ENCODE measurements around the gene KRT16.
"Not testable (repeated sequence)": the region's sequence is repeated elsewhere in the genome, so short reads cannot be mapped to it uniquely, and the experiment has no call there.

The KRT16 gene

DNA sequence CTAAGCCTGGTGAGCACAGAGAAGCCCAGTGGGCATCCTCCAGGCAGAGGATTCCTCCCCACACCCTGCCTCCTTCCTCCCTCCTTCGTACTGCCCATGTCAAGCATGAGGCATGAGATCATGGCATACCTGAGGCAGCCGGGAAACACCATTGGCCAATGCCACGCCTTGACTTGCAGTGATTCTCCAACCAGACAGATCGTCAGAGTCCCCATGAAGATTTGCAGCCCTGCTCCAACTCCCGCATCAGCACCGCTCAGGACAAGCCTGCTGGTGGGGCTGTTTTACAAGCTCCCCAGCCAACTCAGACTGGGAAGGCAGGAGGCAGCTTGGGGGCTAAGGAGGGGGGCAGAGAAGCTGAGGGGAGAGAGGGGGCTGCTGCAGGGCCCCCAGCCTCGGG, 2.9 kb upstream of the KRT16 start:
- no peak for DNase-seq (ENCODE audit: low read depth in 2 of 2)

DNA sequence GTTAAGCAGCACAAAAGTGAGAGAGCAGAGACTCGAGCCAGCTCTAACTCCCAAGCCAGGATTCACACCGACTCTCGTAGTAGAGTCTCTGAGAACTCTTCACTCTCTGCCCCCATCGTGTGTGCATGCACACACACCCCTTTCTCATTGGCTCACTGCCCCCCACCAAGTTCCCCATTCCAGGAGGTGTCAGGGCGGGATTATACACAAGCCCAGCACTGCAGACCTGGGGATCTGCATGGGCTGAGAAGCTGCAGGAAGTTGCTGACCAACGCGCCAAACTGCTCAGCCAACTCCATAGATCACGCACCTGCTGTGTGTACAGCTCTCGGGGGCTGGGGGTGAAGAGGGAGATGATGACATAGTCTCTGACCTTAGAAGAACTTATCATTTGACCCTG, 2.2 kb upstream of the KRT16 start:
- DNase-seq (ENCODE audit: low read depth in 2 of 2), result not testable (repeated sequence)

DNA sequence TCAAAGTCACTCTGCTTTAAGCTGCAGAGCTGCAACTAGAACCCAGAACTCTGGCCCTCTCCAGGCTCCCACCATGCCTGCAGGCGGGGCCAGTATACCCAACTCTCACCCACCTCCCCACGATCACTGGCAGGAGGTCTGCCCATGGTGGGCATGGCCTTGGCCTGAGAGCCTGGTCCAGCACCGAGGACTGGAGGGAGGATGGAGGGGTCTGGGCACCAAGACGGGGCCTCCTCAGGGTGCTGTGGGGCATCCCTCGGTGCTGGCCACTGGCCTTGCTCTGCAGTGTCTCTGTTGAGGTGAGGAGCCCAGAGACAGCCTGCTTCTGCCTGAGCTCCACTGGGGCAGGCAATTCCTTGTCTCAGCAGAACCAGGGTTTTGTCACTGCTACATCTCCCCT, 1.5 kb upstream of the KRT16 start:
- DNase-seq (ENCODE audit: low read depth in 2 of 2), result no peak

DNA sequence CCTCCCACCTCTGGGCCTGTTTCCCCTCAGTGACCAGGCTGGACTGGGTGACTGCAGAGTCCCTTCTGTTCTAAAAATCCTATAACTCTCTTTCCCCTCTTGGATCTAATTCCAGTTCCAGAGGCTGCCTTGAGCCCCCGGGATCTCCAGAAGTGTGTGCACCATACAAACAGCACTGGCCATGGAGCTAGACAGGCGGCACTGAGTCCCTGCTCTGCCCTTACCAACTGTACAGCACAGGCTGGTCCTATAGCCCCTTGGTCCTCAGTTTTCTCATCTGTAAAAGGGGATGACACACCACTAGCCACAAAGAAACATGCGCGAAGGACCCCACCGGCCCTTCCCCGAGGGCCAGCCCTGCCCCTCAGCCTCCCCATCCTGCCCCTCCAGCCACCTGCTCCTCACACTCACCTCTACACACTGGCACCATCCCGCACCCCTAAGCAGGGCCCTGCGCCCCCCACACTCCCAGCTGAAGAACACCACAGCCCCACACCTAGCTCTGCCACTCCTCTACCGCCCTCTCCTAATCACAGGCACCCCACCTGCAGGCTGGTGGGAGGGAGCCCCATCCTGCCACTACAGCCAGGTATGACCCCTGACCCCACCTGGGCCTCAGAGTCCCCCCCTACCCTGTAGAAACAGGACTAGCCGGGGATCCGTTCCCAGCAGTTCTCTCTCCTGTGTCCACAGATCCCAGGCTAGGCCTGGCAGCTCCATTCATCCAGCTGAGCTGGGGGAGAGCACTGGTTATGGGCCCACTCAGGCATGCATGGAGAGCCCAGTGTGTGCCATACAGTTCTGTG, 913 bp upstream of the KRT16 start:
- DNase-seq (ENCODE audit: low read depth in 2 of 2), result no peak

DNA sequence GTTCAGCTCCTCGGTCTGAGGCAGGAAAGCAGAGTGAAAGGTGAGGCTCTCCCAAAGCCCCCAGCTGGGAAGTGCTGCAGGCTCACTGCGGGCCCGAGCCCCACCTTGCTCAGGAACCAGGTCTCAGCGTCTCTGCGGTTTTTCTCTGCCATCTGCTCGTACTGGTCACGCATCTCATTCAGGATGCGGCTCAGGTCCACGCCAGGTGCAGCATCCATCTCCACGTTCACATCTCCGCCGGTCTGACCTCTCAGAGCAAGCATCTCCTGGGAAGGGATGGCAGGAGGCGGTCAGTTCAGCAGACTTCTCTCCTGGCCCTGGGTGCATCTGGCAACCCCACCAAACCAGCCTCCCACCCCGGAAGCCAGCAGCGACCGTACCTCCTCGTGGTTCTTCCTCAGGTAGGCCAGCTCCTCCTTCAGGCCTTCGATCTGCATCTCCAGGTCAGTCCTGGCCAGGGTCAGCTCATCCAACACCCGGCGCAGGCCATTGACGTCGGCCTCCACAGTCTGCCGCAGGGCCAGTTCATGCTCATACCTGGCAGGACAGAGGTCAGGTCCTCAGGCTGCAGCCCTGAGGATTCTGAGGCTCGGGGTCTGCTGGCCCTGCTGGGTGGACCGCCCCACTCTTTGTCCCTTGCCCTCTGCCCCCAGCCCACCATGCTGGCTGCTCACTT, 1.5 kb downstream of the KRT16 start:
- no peak for DNase-seq (ENCODE audit: low read depth in 2 of 2)

DNA sequence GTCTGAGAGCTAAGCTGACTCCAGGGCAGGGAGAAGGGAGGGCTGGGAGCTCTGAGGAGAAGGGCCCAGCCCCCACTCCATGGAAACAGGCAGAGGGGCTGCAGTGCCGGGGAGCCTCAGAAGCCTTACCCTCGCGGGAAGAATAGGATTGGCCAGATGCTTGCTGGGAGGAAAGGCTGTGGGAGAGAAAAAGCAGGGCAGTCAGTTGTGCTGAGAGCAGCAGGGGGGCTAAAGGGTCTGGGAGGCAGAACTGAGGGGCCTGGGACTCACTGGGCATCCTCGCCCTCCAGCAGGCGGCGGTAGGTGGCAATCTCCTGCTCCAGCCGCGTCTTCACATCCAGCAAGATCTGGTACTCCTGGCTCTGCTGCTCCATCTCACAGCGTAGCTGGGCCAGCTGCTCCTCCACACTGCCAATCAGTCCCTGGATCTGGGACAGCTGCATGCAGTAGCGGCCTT, 2.5 kb downstream of the KRT16 start:
- not testable (repeated sequence) for DNase-seq (ENCODE audit: low read depth in 2 of 2)

DNA sequence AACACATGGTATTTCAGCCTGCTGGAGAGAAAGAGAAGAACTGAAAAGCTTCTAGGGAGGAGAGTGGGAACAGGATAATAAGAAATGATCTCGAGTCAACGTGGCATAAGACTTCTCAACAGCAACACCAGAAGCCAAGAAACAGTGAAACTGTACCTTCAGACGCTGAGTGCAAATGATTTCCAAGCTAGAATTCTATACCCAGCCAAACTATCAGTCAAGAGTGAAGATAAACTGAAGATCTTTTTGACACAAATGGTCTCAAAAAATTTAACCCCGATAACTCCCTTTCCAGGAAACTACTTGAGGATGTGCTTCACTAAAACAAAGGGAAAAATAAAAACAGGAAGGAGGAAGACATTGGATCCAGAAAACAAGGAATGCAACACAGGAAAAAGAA, 5.6 kb downstream of the KRT16 start:
- not testable (repeated sequence) for DNase-seq (ENCODE audit: low read depth in 2 of 2)

DNA sequence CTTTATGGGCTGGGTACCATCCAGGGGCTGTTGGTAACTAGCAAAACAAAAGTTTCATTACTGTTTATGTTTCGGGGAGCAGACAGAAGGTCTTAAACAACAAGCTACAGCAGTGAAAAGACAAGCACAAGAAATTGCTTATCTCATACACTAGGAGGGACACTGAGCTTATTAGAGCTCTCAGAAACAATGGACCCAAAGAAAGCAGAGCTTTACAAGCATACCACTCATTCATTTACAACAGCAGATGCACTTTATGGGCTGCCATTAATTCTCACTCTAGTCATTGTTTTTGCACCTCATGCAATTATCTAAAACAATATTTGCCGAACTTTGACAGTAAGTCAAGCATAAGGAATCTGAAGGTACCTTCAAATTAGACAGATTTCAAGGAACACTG, 10.0 kb downstream of the KRT16 start:
- DNase-seq (ENCODE audit: low read depth in 2 of 2), result no peak

DNA sequence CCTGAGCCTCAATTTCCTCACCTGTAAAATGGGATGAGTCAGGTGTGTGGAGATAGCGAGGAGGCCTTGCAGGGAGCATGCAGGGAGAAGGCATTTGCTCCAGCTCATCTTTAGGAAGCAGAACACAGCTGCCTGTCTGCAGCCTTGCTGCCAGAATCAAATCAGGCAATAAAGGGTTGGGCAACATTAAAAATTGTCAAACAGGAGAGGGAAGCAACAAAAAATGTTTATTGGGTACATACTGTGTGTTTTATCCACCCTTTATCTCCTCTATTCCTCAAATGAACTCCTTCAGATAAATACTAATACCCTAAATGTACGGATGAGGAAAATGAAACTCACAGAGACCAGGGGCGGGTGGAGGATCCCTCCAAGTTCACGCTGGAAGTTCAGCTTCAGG, 12.2 kb downstream of the KRT16 start:
- DNase-seq (ENCODE audit: low read depth in 2 of 2), result no peak

DNA sequence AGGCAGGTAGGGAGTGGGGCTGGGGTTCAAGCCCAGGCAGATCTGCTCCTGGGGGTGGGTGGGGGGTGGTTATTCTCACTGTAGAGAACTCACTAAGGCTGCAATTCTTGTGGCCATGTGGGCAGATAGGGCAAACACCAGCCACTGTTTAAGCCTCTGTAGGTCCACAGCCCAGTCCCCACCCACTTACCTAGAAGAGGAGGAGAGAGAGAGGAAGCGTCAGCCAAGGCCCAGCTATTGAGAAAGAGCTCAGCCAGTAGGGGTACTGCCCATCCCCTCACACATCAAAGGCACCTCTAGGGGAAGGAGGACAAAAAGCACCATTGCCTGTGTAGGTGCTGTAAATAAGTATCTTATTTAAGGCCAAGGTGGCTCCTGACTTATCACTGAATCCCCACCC, 12.9 kb downstream of the KRT16 start:
- DNase-seq (ENCODE audit: low read depth in 2 of 2), result no peak

DNA sequence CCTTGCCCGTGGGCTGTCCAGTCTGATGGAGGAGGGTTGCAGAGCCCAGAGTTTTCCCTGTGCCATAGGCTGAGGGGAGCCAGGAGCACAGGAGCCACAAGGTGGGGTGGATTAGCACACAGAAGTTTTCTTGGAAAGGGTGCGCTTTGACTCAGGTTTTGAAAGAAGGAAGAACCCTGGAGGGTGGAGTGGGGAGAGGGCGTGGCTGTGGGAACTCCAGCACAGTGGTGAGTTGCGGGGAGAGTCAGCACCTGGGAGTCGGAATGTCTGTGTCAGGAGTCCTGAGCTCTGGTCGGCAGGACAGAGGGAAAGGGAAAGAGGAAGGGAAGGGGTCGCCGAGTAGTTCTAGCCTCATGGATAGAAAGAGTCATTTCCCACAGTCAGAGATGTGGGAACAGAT, 17.0 kb downstream of the KRT16 start:
- no peak for DNase-seq (ENCODE audit: low read depth in 2 of 2)

DNA sequence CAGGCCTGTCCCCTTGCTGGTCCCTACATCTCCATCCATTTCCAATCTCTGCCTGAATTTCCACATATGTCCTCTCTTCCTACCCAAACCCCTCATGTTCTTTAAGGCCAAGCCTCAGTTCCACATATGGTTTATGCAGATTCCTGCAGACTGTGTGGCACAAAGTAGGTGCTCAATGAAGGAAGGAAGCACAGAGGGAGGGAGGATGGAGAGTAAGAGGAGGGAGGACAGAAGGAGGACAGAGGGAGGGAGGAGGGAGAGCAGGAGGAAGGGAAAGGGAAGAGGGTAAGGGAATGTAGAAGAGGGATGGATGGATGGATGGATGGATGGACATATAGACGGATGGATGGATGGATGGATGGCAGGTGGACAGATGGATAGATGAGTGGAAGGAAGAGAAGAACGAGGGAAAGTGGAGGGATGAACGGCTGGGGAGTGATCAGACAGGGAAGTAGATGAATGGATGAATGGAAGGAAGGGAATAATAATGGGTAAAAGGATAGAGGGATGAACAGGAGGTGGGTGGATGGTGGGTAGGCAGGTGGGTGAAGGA, 18.1 kb downstream of the KRT16 start:
- DNase-seq (ENCODE audit: low read depth in 2 of 2), result no peak

DNA sequence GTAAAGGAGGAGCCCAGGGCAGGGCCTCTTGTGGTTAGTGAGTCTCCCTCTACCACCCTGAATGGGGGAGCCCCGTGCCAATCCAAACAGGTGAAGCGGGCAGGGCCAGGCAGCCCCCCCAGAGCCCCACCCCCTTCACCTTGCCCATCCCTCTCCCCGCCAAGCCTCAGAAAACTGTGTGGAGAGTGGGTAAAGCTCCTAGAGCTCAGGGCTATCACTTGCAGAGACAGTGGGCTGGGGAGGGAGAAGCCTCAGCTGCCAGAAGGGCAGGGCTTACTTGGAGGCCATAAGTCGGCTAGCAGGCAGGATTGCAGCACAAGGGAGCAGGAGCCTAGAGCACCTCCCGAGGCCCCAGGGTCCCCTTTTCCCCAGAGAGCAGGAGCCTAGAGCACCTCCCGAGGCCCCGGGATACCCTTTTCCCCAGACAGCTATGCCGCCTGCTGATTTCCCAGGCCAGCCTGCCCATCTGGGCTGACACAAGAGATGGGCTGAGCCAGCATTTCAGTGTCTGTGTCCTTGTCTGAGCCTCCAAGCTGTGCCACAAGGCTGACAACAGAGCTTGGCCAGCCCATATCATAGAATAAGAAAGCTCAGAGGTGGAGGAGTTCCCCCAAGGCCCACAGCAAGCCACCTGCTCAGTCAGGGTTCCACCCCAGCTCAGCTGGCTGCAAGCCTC, 19.1 kb downstream of the KRT16 start:
- no peak for DNase-seq (ENCODE audit: low read depth in 2 of 2)

DNA sequence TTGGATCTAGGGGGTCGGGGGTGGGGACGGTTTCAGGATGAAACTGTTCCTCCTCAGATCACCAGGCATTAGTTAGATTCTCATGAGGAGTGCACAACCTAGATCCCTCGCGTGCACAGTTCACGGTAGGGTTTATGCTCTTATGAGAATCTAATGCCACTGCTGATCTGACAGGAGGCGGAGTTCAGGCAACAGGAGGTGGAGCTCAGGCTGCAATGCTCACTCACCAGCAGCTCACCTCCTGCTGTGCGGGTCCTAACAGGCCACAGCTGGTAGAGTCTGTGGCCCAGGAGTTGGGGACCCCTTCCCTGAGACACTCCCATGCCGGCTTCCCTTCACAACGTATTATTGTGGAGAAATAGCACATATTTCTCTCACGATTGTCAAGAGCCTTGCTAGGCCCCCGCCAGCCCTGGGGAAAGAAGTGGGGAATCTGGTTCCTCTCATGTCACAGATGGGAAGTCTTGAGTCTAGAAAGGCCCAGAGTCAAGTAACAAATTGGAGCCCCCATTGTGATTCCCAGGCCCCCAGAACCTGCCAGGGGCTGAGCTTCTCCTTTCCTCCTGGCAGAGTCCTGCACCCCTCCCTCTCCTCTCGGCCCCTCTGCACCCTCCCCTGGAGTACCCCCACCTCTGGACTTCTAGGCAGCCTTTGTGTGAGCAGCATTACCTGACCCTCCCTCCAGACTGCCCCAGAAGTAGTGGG, 19.8 kb downstream of the KRT16 start:
- DNase-seq (ENCODE audit: low read depth in 2 of 2), result no peak

DNA sequence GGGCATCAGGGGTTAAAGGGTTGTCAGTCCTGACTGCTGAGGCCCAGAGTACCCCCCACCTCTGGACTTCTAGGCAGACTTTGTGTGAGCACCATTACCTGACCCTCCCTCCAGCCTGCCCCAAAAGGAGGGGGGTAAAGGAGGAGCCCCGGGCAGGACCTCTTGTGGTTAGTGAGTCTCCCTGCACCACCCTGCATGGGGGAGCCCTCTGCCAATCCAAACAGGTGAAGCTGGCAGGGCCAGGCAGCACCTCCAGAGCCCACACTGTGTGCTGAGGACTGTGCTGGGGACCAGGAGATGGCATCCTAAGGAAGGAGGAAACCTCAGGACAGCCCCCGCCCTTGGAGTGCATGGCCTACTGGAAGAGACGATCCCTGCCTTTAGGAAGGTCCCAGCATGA, 23.3 kb downstream of the KRT16 start:
- DNase-seq (ENCODE audit: low read depth in 2 of 2), result no peak

DNA sequence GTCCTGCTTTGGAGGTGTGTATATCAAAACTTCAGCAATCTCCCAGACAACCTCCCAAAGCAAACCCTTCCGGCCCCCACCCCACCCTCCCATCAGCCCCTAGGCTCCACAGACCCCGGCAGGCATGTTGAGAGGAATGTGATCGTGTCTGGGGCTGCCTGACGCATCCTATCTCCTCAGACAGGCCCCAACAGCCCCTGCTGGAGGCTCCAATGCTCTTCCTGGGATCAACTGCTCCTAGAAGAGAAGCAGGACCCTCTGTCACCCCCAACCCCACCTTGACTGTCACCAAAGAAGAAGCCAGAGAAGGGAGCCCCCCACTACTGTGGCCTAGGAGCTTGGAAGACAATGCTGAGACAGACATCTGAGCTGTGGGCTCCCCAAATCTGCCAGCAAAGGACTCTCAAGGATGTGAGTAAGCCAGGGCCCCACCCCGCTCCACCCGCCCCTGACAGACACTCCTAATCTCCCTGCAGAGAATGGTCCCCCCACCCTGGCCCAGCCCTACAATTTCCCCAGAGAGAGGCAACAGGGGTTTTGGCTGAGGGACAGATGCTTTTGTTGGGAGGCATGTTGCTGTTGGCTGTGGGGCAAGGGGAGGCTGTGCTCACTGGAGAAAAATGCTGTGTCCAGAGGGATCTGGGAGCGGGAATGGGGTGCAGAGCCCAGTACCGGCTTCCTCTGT, 24.3 kb downstream of the KRT16 start:
- DNase-seq (ENCODE audit: low read depth in 2 of 2), result no peak

DNA sequence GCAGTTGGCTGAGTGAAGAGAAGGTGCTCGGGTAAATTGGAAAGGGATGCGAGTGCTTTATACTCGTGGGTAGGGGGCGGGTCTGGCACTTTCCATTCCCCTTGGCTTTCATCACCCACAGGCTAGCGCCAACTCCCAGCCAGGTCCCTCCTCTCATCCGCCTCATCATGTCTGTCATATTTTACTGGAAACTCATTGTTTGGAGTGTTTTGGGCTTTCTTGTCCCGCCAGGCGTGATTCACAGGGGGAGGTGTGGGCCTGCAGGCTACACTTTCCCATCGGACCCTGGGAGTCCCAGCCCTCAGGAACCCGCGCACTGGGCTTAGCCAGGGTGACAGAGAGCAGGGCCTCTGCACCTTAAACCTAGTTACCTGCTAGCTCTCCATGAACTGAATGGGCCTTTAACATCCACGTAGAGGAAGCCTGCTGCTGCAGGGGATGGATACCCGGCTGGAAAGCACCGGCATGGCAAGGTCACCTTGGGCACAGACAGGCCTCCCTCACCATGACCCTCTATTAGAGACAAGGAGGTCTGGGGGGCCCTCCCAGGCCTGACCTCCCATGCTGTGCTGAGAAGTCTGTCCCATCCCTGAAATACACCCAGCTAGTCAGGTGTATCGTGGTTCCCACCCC, 25.6 kb downstream of the KRT16 start, which contains the start of gene KRT14:
KRT14 (minus strand) TSS at position 33 of the 633 bp plus-strand sequence. CDS start 61 bp downstream, outside the sequence.
- no peak for DNase-seq (ENCODE audit: low read depth in 2 of 2)

DNA sequence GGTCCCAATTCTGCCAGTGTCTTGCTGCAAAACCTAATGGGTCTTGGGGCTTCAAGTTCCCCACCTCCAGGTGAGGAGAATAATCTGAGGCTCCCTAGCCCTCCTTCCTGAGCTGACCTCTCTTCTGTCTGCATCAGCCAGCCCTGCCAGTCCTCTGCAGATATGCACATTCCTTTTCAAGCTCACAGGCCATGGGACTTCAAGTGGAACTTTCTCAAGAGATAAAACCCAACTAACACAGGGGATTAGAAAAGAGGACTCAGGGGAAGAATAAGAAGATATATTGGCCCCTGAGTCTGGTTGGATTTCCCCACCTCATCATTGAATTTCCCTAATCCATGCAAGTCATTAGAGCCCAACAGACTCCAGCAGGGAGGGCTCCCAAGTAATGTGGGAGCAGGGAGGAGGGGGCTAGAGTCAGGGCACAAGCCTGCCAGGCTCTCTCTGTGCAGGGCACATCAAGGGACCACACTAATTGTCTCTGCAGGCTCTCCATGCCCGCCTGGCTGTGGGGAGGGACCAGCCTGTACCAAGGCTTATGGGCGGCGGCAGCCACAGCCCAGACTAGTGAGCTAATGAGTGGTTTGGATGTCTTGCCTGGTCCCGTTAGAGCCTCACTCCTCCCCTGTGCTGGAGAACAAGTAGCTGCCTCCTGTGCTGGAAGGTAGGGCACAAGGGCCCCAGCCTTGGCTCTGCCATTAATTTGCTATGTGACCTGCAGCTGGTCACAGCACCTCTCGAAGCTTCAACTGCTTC, 27.1 kb downstream of the KRT16 start:
- no peak for DNase-seq (ENCODE audit: low read depth in 2 of 2)

DNA sequence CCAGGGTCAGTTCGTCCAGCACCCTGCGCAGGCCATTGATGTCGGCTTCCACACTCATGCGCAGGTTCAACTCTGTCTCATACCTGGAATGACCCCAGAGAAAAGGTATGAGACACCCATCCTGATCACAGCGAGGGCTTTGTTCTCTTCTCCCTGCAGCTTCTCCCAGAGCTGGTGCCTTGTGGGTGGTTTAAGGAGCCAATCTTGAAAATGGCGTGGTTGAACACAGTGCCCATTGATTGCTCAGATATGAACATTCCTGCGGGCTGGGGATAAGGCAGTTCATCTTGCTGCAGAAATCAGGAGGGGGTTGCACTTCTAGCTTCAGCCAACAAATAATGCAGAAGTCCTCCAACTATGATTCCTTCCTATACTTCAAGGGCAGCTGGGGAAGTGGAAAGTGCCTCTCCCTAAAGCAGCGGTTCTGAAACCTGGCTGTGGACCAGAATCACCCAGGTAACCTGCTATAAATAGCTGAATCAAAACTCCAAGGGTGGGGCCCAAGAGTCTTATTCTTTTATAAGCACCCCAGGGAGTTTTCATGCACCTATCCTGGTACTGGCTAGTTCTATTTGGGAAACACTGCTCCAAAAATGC, 28.1 kb downstream of the KRT16 start:
- not testable (repeated sequence) for DNase-seq (ENCODE audit: low read depth in 2 of 2)
